Stimulated activated effector memory CD8-positive, alpha-beta T cell treated with anti-CD3 and anti-CD28 coated beads, Interleukin-12 subunit alpha, Interleukin-12 subunit beta, amount 100 ng/mL, for 72 hours (primary cell): ENCODE results near the gene DGKI.
A peak's percentile ranks its signal among the peaks of the same experiment; 100 is the strongest.

Experiments
- ATAC-seq: fragments of 150-1000 bp; cut with Tn5 transposase; 2 replicates; pipeline ENCODE4 v1.10.0; 2021
- DNase-seq, 2 donors: peaks; one replicate each; pipeline ENCODE4 v3.0.0; 2021 to 2022; ENCODE audit warnings: low spot score in 2 of 2
- H3K27ac Mint-ChIP-seq: one replicate; pipeline ENCODE4 v1.8.0; 2022; ENCODE audit warnings: mild to moderate bottlenecking, mixed read lengths
- H3K36me3 Mint-ChIP-seq: one replicate; pipeline ENCODE4 v1.8.0; 2022; ENCODE audit warnings: mild to moderate bottlenecking, mixed read lengths
- H3K4me1 Mint-ChIP-seq: one replicate; pipeline ENCODE4 v1.8.0; 2022; ENCODE audit warnings: mixed read lengths
- H3K4me3 Mint-ChIP-seq: one replicate; pipeline ENCODE4 v1.8.0; 2022; ENCODE audit warnings: mild to moderate bottlenecking, mixed read lengths
- H3K9me3 Mint-ChIP-seq: one replicate; pipeline ENCODE4 v1.8.0; 2022; ENCODE audit warnings: mixed read lengths

DGKI gene

DNA sequence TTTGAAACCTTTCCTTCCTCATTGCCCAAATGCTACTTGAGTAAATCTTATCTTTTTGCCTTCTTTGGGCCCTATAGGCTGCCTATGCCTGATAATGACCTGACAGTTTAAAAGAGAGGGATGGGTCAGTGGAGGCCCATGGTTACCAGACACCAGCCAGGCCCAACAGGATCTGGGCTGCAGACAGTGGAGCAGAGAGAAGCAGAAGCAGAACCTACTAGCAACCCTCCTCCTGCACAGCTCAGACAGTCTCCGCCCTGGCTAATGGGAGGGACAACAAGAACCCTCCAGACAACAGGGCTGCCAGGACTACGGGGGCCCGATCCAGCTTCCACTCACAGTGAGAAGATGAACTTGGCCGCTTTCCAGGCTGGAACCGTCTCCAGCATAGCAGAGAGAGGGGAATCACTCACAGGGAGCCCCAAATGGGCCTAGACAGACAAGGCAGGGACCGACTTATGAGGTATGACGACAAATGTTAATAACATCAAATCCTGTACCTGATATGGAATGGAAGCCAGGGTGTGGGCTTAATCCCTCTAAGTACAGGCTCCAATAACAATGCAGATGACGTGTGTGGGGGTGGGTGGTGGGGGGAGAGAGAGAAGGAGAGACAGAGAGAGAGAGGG is 31.7 kb upstream of the DGKI start:
- peaks cover 23% of the 10 kb centered on the region for H3K4me1 Mint-ChIP-seq
- H3K36me3 Mint-ChIP-seq = peaks cover 82% of the 10 kb centered on the region
- DNase-seq (no peak), ATAC-seq (no peak)
- peak overlapping the region; percentile 74 for H3K27ac Mint-ChIP-seq
- H3K9me3 Mint-ChIP-seq = no peaks in the 10 kb centered on the region
- H3K4me3 Mint-ChIP-seq = no peak overlapping the region

DNA sequence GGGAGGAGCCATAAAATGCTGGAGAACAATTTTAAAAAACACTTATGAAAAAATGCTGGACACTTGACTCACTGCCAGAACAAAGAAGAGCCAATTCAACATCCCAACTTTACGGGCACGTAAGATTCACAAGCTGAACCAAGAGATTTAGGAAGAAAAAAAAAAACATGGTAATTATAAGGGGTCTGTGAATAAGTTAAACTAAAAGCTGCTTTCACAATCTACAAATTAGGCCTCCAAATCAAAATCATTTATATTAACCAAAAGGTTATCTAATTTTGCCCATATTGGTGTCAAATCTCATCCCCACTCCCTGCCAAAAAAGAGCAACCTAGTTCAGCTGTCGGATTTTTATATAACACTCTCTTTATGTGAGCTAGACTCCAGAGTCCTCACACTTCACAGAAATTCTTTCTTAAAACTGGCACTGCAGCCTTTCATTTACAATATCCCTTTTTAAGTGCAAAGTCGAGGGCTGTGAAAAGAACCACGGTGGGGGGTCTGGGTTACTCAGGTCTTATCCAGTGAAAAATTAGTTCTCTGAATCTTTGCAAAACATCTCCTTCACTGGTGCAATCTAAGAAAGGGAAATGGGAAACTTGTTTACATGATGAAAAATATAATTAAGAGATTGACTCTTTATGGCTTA is 30.4 kb upstream of the DGKI start:
- peaks cover 20% of the 10 kb centered on the region for H3K4me1 Mint-ChIP-seq
- H3K36me3 Mint-ChIP-seq = peaks cover 75% of the 10 kb centered on the region
- ATAC-seq (no peak), DNase-seq (no peak)
- H3K4me3 Mint-ChIP-seq = no peak overlapping the region
- H3K9me3 Mint-ChIP-seq = no peaks in the 10 kb centered on the region
- H3K27ac Mint-ChIP-seq = peak overlapping the region; percentile 70

DNA sequence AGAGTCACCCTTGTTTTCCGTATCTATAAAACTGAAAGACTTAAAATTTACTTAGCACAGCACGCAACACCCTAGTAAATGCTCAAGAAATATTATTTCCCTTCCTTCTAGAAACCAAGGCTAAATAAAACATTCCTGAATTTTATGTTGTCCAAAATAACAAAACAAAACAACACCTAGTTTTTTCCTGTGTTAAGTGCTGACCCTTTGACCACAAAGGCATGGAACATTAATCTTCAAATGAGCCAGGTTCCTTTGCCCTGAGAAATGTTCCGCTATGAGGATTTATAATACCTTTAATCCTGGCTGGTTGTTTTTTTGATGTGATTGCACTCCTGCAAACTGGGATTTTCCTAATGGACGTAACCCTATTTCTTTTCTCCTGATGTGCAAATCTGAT is 29.0 kb upstream of the DGKI start:
- H3K9me3 Mint-ChIP-seq = no peaks in the 10 kb centered on the region
- DNase-seq (no peak), ATAC-seq (no peak)
- no peak overlapping the region for H3K27ac Mint-ChIP-seq
- peaks cover 61% of the 10 kb centered on the region for H3K36me3 Mint-ChIP-seq
- peaks cover 17% of the 10 kb centered on the region for H3K4me1 Mint-ChIP-seq
- H3K4me3 Mint-ChIP-seq = no peak overlapping the region

DNA sequence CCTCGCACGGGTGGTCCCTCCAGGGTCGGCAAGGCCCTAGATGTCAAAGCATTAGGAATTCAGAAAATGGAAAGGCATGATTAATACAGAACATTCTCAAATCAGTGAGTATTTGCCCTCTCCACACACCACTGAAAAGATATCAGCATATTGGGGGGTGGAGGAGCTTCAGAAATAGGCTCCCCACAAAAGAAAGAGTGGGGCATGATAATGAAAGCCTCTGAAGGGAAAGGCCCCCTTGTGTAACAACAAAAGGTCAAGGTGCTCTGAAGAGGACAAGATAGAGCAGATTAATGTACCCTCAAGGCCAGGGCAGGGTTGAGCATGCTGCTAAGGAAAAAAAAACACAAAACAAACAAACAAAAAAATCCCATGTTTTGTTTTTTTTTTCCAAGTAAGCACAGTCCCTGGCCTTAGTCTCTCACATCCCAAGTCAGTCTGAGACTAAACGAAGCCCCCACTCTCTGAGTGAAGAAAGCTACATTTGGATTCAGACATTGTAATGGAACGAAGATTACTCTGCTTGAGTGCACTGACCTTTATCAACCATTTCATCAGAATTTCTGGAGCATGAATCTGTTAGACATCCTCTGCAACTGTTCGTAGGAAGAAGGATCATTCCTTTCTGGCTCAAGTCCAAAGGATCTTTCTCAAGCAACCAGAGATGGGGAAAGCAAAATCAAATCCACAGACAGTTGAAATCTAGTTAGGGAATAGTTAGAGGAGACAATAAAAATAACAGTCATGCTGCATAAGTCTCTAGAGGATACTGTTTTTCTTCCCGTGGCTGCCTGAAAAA is 27.4 kb upstream of the DGKI start:
- Mint-ChIP-seq H3K4me3 (no peak overlapping the region), H3K4me1 (peaks cover 10% of the 10 kb centered on the region), H3K27ac (peak overlapping the region; percentile 83), H3K36me3 (peaks cover 45% of the 10 kb centered on the region), H3K9me3 (no peaks in the 10 kb centered on the region)
- peak; percentile 46 for ATAC-seq
- DNase-seq = no peak

DNA sequence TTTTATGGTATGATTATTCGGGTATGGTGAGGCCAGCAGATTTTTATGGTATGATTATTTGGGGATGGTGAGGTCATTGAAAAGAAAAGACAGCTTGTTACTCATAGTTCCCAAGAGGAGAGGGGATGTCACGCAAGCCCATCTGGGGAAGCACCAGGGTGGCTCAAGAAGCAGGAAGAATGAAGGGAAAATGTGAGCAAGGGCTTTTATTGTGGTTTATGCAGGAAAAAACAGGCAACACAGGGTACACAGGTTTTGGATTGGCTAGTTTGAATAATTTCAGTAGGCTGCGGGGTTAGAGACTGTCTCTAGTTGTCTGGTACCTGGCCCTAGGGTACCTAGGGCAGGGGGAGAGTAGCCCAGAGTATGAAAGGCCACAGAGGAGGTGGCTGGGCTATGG is 26.8 kb upstream of the DGKI start:
- H3K27ac Mint-ChIP-seq = peak overlapping the region; percentile 83
- H3K36me3 Mint-ChIP-seq = peaks cover 40% of the 10 kb centered on the region
- H3K4me3 Mint-ChIP-seq = no peak overlapping the region
- no peak for DNase-seq
- peaks cover 9% of the 10 kb centered on the region for H3K4me1 Mint-ChIP-seq
- ATAC-seq = peak; percentile 78
- H3K9me3 Mint-ChIP-seq = no peaks in the 10 kb centered on the region

DNA sequence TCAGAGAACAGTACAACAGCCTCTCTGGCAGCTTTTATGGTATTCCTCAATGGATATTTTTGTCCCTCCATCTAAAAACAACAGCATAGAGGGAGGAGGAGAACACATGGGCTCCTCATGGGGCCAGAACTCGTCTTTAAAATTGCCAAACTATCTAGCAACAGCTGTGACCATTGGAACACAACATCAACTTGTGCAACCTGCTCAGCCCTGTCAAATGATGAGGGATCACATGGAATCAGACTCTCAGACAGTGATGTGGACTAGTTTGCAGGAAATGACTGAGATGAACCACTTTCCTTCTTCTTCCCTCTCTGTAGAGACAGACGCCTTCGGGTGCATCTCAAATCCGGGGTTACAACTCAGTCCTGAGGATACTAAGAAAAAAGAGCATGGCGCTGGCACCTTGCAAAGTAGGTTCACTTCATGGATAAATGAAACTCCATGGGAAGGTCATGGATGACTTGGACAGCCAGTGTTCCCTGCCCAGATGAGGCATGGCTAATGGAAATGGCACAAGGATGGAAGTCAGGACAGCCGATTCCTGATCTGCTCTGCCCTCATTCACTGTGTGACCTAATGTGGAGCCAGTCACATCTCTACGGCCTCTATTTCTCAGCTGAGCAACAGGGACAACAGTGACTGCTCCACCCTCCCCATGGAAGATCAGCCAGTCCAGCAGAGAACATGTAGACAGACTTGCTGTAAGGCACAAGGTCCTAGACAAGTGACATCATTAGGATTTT is 24.6 kb upstream of the DGKI start:
- ATAC-seq = no peak
- peaks cover 9% of the 10 kb centered on the region for H3K4me1 Mint-ChIP-seq
- H3K4me3 Mint-ChIP-seq = no peak overlapping the region
- H3K27ac Mint-ChIP-seq = no peak overlapping the region
- peaks cover 4% of the 10 kb centered on the region for H3K9me3 Mint-ChIP-seq
- peaks cover 47% of the 10 kb centered on the region for H3K36me3 Mint-ChIP-seq
- no peak for DNase-seq

DNA sequence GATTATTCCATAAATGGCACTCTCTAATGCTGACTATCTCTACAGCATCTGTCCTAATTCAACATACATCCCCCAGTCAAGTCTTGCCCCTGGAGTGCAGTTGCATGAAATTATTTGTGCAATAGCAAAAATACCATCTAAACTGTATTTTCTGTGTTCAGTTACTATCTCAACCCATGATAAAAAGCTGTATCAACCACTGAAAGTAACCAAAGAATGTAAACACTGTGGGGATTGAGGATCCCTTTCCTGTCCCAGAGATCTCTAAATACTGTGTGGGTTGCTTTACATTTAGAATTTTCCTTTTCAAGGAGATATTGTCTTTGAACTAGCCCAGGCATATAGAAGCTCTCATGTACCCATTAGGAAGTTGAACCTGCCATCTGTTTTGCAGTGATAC is 23.9 kb upstream of the DGKI start:
- H3K4me1 Mint-ChIP-seq = peaks cover 9% of the 10 kb centered on the region
- peaks cover 45% of the 10 kb centered on the region for H3K36me3 Mint-ChIP-seq
- no peak overlapping the region for H3K27ac Mint-ChIP-seq
- H3K9me3 Mint-ChIP-seq = peaks cover 7% of the 10 kb centered on the region
- ATAC-seq (no peak), DNase-seq (no peak)
- H3K4me3 Mint-ChIP-seq = no peak overlapping the region

DNA sequence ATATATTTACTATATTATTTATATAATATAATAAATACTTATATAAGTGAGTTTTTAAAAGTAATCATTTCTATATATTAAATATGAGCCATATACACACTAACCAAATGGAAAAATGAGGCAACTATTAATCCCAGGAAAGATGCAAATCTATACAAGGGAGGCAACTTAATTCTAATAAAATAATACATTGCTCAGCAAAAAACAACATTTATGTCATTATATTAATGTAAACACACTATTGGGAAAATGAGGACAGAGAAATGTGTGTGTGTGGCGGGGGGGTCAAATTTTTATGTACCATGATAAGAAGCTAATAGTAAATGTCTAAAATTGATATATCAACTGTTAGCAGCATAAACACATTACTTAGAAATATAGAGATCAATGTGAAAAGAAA is 23.3 kb upstream of the DGKI start:
- Mint-ChIP-seq H3K9me3 (peaks cover 7% of the 10 kb centered on the region), H3K36me3 (peaks cover 49% of the 10 kb centered on the region), H3K4me1 (peaks cover 9% of the 10 kb centered on the region), H3K4me3 (no peak overlapping the region), H3K27ac (no peak overlapping the region)
- no peak for ATAC-seq
- no peak for DNase-seq

DNA sequence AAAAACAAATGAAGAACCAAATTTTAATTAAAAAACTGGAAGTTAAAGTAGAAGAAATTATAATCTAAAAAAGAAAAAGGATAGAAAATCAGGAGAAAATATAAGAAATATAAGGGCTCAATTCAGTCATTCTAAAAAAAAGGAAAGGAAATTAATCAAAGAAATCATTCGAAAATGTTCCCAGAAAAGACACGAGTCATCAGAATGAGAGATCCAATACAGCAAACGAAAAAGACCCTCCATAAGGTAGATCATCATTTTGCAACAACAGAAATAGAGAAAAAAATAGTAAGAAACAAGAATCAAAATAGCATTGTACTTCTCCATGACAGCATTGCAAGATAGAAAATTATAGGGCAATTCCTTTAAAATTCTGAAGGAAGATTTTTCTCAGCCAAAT is 22.5 kb upstream of the DGKI start:
- no peak for ATAC-seq
- Mint-ChIP-seq H3K36me3 (peaks cover 41% of the 10 kb centered on the region), H3K27ac (no peak overlapping the region)

DNA sequence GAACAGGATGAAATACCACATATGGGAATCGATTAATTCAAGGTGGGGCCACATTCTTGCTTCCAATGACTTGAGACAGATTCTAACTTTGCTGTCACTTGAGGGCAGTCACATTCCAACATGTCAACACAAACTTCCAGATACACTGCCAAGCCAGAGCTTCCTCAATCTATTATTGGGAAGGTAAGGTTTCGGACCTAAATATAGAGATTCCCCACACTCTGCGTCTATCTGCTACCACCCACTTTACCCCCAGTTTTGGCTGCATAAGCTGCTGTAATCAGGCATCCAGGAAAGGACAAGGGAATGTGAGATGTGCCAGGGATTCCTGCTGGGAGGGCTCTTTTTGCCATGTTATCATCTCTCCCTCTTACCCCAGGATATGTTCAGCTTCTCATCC is 20.5 kb upstream of the DGKI start:
- Mint-ChIP-seq H3K4me1 (no peaks in the 10 kb centered on the region), H3K9me3 (peaks cover 7% of the 10 kb centered on the region), H3K36me3 (peaks cover 30% of the 10 kb centered on the region), H3K27ac (no peak overlapping the region), H3K4me3 (no peak overlapping the region)
- DNase-seq (no peak), ATAC-seq (no peak)

More for the DNA sequence above, 22.5 kb upstream of the DGKI start:
- Mint-ChIP-seq H3K9me3 (peaks cover 7% of the 10 kb centered on the region), H3K4me1 (peaks cover 9% of the 10 kb centered on the region), H3K4me3 (no peak overlapping the region)
- no peak for DNase-seq

DNA sequence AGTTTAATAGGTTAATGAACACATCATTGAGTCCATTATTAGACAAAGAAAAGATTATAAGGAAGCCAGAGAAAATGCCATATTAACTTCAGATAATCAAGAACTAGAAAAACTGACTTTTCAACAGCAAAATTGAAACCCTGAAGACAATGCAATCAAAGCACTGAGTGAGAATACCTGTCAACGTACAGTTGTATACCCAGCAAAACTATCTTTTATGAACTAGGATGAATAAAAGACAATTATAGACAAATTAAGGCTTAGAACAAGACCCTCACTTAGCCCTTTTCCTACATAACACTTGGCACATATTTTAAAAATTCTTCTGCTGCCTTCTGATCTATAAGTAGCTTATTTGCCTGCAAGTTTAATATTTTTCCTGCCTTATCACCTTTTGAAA is 19.0 kb upstream of the DGKI start:
- no peak overlapping the region for H3K4me3 Mint-ChIP-seq
- no peaks in the 10 kb centered on the region for H3K4me1 Mint-ChIP-seq
- H3K9me3 Mint-ChIP-seq = peaks cover 7% of the 10 kb centered on the region
- no peak for DNase-seq
- H3K27ac Mint-ChIP-seq = no peak overlapping the region
- ATAC-seq = no peak
- H3K36me3 Mint-ChIP-seq = peaks cover 30% of the 10 kb centered on the region

DNA sequence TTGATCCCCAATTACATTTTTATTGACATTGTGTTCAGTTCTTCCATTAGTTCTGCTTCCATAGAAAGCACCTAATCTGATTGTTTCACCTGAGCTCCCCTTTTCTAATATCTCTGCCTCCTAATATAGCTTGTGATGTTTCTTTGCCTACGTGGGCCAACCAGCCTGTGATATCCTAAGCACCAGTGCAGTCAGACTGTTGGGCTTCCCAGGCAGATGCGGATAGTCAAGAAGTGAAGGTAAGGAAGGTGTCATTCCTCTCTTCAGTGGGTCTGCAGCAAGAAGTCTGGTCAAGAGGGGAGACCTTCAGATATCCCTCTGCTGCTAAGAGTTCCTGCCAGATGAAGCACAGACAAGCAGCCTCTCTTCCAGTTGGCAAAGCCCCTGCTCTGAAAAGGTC is 16.2 kb upstream of the DGKI start:
- H3K27ac Mint-ChIP-seq = peak overlapping the region; percentile 60
- ATAC-seq = no peak
- H3K9me3 Mint-ChIP-seq = peaks cover 7% of the 10 kb centered on the region
- DNase-seq = peak in 1 of 2 donors; percentile 37
- peaks cover 30% of the 10 kb centered on the region for H3K36me3 Mint-ChIP-seq
- no peaks in the 10 kb centered on the region for H3K4me1 Mint-ChIP-seq
- no peak overlapping the region for H3K4me3 Mint-ChIP-seq

DNA sequence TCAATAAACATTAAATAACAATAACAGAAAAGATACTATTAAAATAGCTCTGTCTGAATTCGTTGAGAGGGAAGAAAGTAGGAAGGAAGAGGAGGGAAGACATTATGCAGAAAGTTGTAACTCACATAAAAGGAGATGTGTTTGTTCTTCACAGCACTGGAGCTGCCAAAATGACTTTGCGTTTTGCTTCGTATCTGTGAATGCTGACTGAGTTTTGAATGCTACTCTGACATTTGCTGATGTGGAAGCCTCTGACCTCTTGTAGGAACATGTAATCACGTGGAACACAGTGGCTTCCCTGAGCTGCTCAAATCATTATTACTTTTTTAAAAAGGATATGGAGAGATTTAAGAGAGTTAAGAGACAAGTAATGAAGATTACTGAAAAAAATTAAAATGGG is 15.6 kb upstream of the DGKI start:
- H3K36me3 Mint-ChIP-seq = peaks cover 23% of the 10 kb centered on the region
- no peak overlapping the region for H3K4me3 Mint-ChIP-seq
- H3K27ac Mint-ChIP-seq = no peak overlapping the region
- DNase-seq (no peak), ATAC-seq (no peak)
- H3K9me3 Mint-ChIP-seq = peaks cover 7% of the 10 kb centered on the region
- H3K4me1 Mint-ChIP-seq = no peaks in the 10 kb centered on the region

DNA sequence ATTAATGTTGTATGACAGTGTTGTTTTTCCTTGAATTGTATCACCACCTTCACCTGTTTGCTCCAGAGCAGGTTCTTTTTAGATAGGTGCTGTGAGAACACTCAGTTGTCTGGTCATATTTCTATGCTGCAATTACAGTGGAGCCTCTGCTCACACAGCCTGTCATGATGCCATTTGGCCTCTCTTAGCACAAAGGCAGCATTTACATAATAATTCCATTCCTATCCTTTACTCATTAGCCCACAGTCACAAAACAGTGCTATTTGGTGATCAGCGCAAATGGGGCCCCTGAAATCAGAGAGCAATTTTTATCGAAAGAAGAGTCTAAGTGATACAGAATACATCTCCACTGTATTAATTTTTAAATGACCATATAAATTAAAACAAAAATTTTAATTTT is 13.8 kb upstream of the DGKI start:
- Mint-ChIP-seq H3K9me3 (no peaks in the 10 kb centered on the region), H3K4me3 (no peak overlapping the region), H3K36me3 (peaks cover 10% of the 10 kb centered on the region), H3K4me1 (no peaks in the 10 kb centered on the region), H3K27ac (no peak overlapping the region)
- ATAC-seq = no peak
- no peak for DNase-seq

DNA sequence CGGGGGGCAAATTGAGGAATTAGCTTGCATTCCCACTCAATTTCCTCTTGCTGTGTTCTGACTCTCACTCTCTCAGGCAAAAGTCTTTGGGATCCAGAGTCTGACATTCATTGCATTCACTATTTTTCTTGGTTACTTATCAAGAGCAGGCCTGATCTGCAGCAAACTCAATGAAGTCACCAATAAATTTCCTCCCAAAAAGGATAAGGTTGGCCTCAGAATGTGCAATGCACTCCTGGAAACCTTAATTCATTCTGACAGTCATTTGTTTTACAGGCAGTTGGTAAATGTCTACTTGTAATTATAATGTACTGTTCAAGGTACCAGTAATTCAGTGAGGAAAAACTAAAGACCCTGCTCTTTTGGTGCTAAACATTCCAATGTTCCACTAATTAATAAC is 6.3 kb upstream of the DGKI start:
- H3K36me3 Mint-ChIP-seq = peaks cover under 1% of the 10 kb centered on the region
- ATAC-seq = no peak
- H3K9me3 Mint-ChIP-seq = peaks cover 2% of the 10 kb centered on the region

More for the DNA sequence above, 6.3 kb upstream of the DGKI start:
- DNase-seq = no peak
- no peak overlapping the region for H3K27ac Mint-ChIP-seq
- H3K4me3 Mint-ChIP-seq = no peak overlapping the region
- peaks cover 5% of the 10 kb centered on the region for H3K4me1 Mint-ChIP-seq
